ENCODE data around the gene LRBA. TPM values are rescaled to one million over a fixed set of nuclear protein-coding genes. Genes with fewer than 3 reads are reported as not detected.

The LRBA gene
- total RNA-seq, 1 experiment from 2014 or later: 55.3 TPM

DNA sequence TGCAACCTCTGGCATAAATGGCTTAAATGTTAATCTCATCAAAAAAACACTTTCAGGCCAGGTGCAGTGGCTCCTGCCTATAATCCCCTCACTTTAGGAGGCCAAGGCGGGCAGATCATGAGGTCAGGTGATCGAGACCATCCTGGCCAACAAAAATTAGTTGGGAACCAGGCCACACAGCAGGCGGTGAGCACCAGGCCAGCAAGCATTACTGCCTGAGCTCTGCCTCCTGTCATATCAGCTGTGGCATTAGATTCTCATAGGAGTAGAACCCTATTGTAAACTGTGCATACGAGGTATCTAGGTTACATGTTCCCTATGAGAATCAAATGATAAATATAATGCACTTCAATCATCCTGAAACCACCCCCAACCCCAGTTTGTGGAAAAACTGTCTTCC lies 125.8 kb downstream of the LRBA start:
- no peak overlapping the region for H3K14ac ChIP-seq (ENCODE audit: insufficient read depth, low read length)
- H2AK5ac ChIP-seq (ENCODE audit: insufficient read length, low read length): no peak overlapping the region
- no peak overlapping the region for H4K5ac ChIP-seq (ENCODE audit: insufficient read length, low read depth, low read length)
- H4K91ac ChIP-seq (ENCODE audit: insufficient read length, low read depth, low read length): no peak overlapping the region
- H3K27ac ChIP-seq (ENCODE audit: insufficient read length, low read depth, low read length): no peak overlapping the region
- H2BK120ac ChIP-seq (ENCODE audit: low read depth, low read length, poor library complexity, severe bottlenecking): no peak overlapping the region
- H3K79me1 ChIP-seq (ENCODE audit: insufficient read depth, low read depth, low read length, poor library complexity, severe bottlenecking): no peaks in the 10 kb centered on the region
- no peak overlapping the region for H2BK20ac ChIP-seq (ENCODE audit: low read depth, low read length, poor library complexity, severe bottlenecking)
- TF ChIP-seq, protein P1, sequence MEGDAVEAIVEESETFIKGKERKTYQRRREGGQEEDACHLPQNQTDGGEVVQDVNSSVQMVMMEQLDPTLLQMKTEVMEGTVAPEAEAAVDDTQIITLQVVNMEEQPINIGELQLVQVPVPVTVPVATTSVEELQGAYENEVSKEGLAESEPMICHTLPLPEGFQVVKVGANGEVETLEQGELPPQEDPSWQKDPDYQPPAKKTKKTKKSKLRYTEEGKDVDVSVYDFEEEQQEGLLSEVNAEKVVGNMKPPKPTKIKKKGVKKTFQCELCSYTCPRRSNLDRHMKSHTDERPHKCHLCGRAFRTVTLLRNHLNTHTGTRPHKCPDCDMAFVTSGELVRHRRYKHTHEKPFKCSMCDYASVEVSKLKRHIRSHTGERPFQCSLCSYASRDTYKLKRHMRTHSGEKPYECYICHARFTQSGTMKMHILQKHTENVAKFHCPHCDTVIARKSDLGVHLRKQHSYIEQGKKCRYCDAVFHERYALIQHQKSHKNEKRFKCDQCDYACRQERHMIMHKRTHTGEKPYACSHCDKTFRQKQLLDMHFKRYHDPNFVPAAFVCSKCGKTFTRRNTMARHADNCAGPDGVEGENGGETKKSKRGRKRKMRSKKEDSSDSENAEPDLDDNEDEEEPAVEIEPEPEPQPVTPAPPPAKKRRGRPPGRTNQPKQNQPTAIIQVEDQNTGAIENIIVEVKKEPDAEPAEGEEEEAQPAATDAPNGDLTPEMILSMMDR (conservative IDR thresholded peaks at IDR 0.05): no peak
- no peak overlapping the region for H2BK5ac ChIP-seq (ENCODE audit: insufficient read length, low read length)
- H3K18ac ChIP-seq (ENCODE audit: insufficient read length, low read depth, low read length): no peak overlapping the region
- no peak overlapping the region for H3K4me2 ChIP-seq (ENCODE audit: insufficient read depth, insufficient read length, low read length)
- no peak overlapping the region for H4K8ac ChIP-seq (replicated peaks; ENCODE audit: insufficient read length, low read depth, low read length)
- Mint-ChIP-seq H3K36me3 (ENCODE audit: insufficient read depth in 1 of 3, low read depth in 3 of 3) (peaks cover 3 to 8% (median 3%) of the 10 kb centered on the region in 3 experiments; a peak in 5 of 7 replicates), H3K9me3 (no peaks in the 10 kb centered on the region), H3K27ac (no peak overlapping the region), H3K4me1 (no peaks in the 10 kb centered on the region), H3K4me3 (no peak overlapping the region), H3K27me3 (ENCODE audit: low read depth) (no peaks in the 10 kb centered on the region)
- no peak overlapping the region for H3T11ph ChIP-seq (ENCODE audit: low read length)
- no peak overlapping the region for H2AFZ ChIP-seq (ENCODE audit: low read length)
- no peaks in the 10 kb centered on the region for H3K23me2 ChIP-seq (ENCODE audit: insufficient read length, low read depth, low read length, poor library complexity, severe bottlenecking)
- DNase-seq: no peak
- H2BK12ac ChIP-seq (ENCODE audit: insufficient read length, low read depth, low read length): no peak overlapping the region
- no peak overlapping the region for H3K56ac ChIP-seq (ENCODE audit: insufficient read length, low read depth, low read length)
- no peaks in the 10 kb centered on the region for H4K20me1 ChIP-seq (ENCODE audit: control insufficient read depth, insufficient read depth, insufficient read length)
- WGBS (ENCODE audit: extremely low coverage, insufficient read length, low lambda C conversion rate): no CpG with 5 or more reads among the region's 4 CpGs
- H3K4ac ChIP-seq (ENCODE audit: low read depth, low read length): no peak overlapping the region
- no peaks in the 10 kb centered on the region; the same call in 1 of the 2 replicates for H3K4me1 ChIP-seq (ENCODE audit: insufficient read depth, low read length)
- H3K79me2 ChIP-seq (ENCODE audit: insufficient read depth, low read length): no peaks in the 10 kb centered on the region
- no peaks in the 10 kb centered on the region for H3K27me3 ChIP-seq (ENCODE audit: insufficient read depth, low read length)
- H2BK15ac ChIP-seq (ENCODE audit: low read depth, low read length): no peak overlapping the region
- no peak overlapping the region for H3K9ac ChIP-seq (ENCODE audit: extremely low read depth, insufficient read length, low read length)
- no peaks in the 10 kb centered on the region for H3K9me3 ChIP-seq (ENCODE audit: control insufficient read depth, low read depth, low read length)
- H3K23ac ChIP-seq (ENCODE audit: insufficient read length, low read depth, low read length): no peak overlapping the region
